GM12891 (cell line): Measurements from ENCODE around the gene MDN1.

Experiments
- POLR2A ChIP-seq: IDR thresholded peaks from 2 replicates; pipeline ENCODE4 v1.6.1; 2011; ENCODE audit warnings: low read depth, low read length, control low read depth
- POLR2AphosphoS5 ChIP-seq: IDR thresholded peaks from 2 replicates; pipeline ENCODE4 v1.6.1; 2011; ENCODE audit warnings: low read depth, low read length, control low read depth
- TAF1 ChIP-seq: IDR thresholded peaks from 2 replicates; pipeline ENCODE4 v1.6.1; 2011; ENCODE audit warnings: low read depth, low read length, control low read depth

DNA sequence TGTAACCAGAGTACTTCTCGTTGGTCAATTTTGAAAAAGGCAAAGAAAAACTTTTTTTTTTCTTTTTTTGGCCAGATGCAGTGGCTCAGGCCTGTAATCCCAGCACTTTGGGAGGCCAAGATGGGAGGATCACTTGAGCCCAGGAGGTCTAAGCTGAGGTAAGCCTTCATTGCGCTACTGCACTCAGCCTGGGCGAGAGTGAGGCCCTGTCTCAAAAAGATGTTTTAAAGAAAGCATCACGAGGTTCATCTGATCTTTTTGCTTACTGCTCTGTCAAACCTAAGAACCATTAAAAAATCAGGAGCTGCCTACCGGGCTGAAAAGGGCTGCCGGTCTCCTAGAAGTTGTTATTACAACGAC lies 181.7 kb downstream of the MDN1 start:
- TF ChIP-seq POLR2AphosphoS5 (no peak), POLR2A (no peak), TAF1 (no peak)
